IMR-90 (cell line): ENCODE results near the gene DAND5. TPM values are rescaled to one million over a fixed set of nuclear protein-coding genes. Genes with fewer than 3 reads are reported as not detected.

Source experiments
- ATAC-seq: fragments of 200-7000 bp; cut with Tn5 transposase; 2 replicates; pipeline ENCODE4 v1.9.1; 2020; ENCODE audit warnings: low read depth, mild to moderate bottlenecking, moderate library complexity
- BruUV-seq: library from RNA; stranded (reverse); fragments of 400-500 nt; replicated peaks from 2 replicates; lab custom pipeline; 2021; lab: Mats Ljungman, UMichigan
- CTCF ChIA-PET: fragments of 300-600 bp; formaldehyde crosslinking; extraction: SDS; loops from one replicate; lab custom pipeline; 2021; ENCODE audit warnings: antibody characterized with exemption; lab: Yijun Ruan, JAX
- POLR2A ChIA-PET: fragments of 300-600 bp; sonication (Branson Sonifier 250); formaldehyde crosslinking; loops from one replicate; lab custom pipeline; 2022; ENCODE audit warnings: antibody characterized with exemption; ENCODE audit not compliant: unreplicated experiment; lab: Charles Lee
- DNase-seq: peaks from one replicate; pipeline ENCODE4 v3.0.0; 2013
- H2AFZ ChIP-seq: replicated peaks from 2 replicates; pipeline ENCODE3; 2013; ENCODE audit warnings: low read length, mild to moderate bottlenecking; ENCODE audit not compliant: poor library complexity
- H2AK5ac ChIP-seq: 2 replicates; pipeline ENCODE4 v1.6.1; 2013; ENCODE audit warnings: low read depth, low read length, inconsistent platforms
- H2AK9ac ChIP-seq: replicated peaks from 2 replicates; pipeline ENCODE3; 2013; ENCODE audit warnings: mild to moderate bottlenecking, low read depth, low read length, moderate library complexity; ENCODE audit not compliant: poor library complexity
- H2BK120ac ChIP-seq: 2 replicates; pipeline ENCODE4 v1.6.1; 2013; ENCODE audit warnings: low read depth, low read length, inconsistent platforms
- H2BK15ac ChIP-seq: 3 replicates; pipeline ENCODE4 v1.6.1; 2013; ENCODE audit warnings: low read depth, low read length, inconsistent platforms
- H2BK20ac ChIP-seq: 2 replicates; pipeline ENCODE4 v1.6.1; 2013; ENCODE audit warnings: low read depth, mild to moderate bottlenecking, inconsistent platforms, low read length, moderate library complexity
- H2BK5ac ChIP-seq: 2 replicates; pipeline ENCODE4 v1.6.1; 2013; ENCODE audit warnings: mild to moderate bottlenecking, low read depth, low read length, inconsistent platforms; ENCODE audit not compliant: poor library complexity, severe bottlenecking
- H3K14ac ChIP-seq: replicated peaks from 2 replicates; pipeline ENCODE4 v1.6.1; 2013; ENCODE audit warnings: low read depth, low read length, inconsistent platforms
- H3K18ac ChIP-seq: 2 replicates; pipeline ENCODE4 v1.6.1; 2013; ENCODE audit warnings: low read depth, low read length, control low read depth
- H3K23ac ChIP-seq: 2 replicates; pipeline ENCODE4 v1.6.1; 2013; ENCODE audit warnings: low read depth, low read length, inconsistent platforms
- H3K27ac ChIP-seq: 2 replicates; pipeline ENCODE4 v1.5.1; 2013; ENCODE audit warnings: mild to moderate bottlenecking, control low read depth, low read length; ENCODE audit not compliant: insufficient read depth
- H3K27me3 ChIP-seq: 2 replicates; pipeline ENCODE4 v1.6.1; 2013; ENCODE audit warnings: low read length; ENCODE audit not compliant: control insufficient read depth, insufficient read depth
- H3K36me3 ChIP-seq: 2 replicates; pipeline ENCODE4 v1.6.1; 2013; ENCODE audit warnings: low read length, mixed read lengths; ENCODE audit not compliant: control insufficient read depth, insufficient read depth
- H3K4ac ChIP-seq: 2 replicates; pipeline ENCODE4 v1.6.1; 2013; ENCODE audit warnings: low read depth, low read length, inconsistent platforms
- H3K4me1 ChIP-seq: 2 replicates; pipeline ENCODE4 v1.6.1; 2013; ENCODE audit warnings: low read length, mixed read lengths; ENCODE audit not compliant: control insufficient read depth, insufficient read depth
- H3K4me2 ChIP-seq: 2 replicates; pipeline ENCODE4 v1.6.1; 2013; ENCODE audit warnings: low read depth, mild to moderate bottlenecking, control low read depth, low read length, moderate library complexity
- H3K4me3 ChIP-seq: 2 replicates; pipeline ENCODE4 v1.5.1; 2013; ENCODE audit warnings: low read depth, mild to moderate bottlenecking, control low read depth, low read length, moderate library complexity; ENCODE audit not compliant: insufficient read depth
- H3K56ac ChIP-seq: 2 replicates; pipeline ENCODE4 v1.6.1; 2013; ENCODE audit warnings: low read length, inconsistent platforms; ENCODE audit not compliant: insufficient read depth; ENCODE audit errors: extremely low read depth
- H3K79me1 ChIP-seq, 2 experiments: 2 replicates each; pipeline ENCODE4 v1.6.1; 2013; ENCODE audit warnings: low read length in 2 of 2, inconsistent platforms in 1 of 2, low read depth in 1 of 2
- H3K9ac ChIP-seq: 2 replicates; pipeline ENCODE4 v1.6.1; 2013; ENCODE audit warnings: low read depth, low read length, control low read depth
- H3K9me1 ChIP-seq: 2 replicates; pipeline ENCODE4 v1.6.1; 2013; ENCODE audit warnings: low read length, inconsistent platforms; ENCODE audit not compliant: insufficient read depth
- H3K9me3 ChIP-seq: 2 replicates; pipeline ENCODE4 v1.6.1; 2013; ENCODE audit warnings: low read length; ENCODE audit not compliant: control insufficient read depth, insufficient read depth
- H4K20me1 ChIP-seq: 2 replicates; pipeline ENCODE4 v1.6.1; 2013; ENCODE audit warnings: low read length, inconsistent platforms; ENCODE audit not compliant: insufficient read depth
- H4K5ac ChIP-seq: 2 replicates; pipeline ENCODE4 v1.6.1; 2013; ENCODE audit warnings: mild to moderate bottlenecking, low read depth, low read length, control low read depth
- H4K8ac ChIP-seq, 2 experiments: 2 replicates each; pipeline ENCODE4 v1.6.1; 2013; ENCODE audit warnings: low read depth in 2 of 2, low read length in 2 of 2, control low read depth in 1 of 2, inconsistent platforms in 1 of 2
- H4K91ac ChIP-seq: 2 replicates; pipeline ENCODE4 v1.6.1; 2013; ENCODE audit warnings: low read depth, low read length, inconsistent platforms; ENCODE audit not compliant: insufficient read depth
- BHLHE40 ChIP-seq: fragments of 150-350 bp; IDR thresholded peaks from 2 replicates; pipeline ENCODE4 v1.6.1; 2016; ENCODE audit warnings: mild to moderate bottlenecking, low read depth, low read length
- CEBPB ChIP-seq: IDR thresholded peaks from 2 replicates; pipeline ENCODE4 v1.6.1; 2012; ENCODE audit warnings: low read depth, low read length, improper control_type of control experiment
- CHD1 ChIP-seq: IDR thresholded peaks from 2 replicates; pipeline ENCODE4 v1.6.1; 2012; ENCODE audit warnings: low read depth, low read length, improper control_type of control experiment
- FOS ChIP-seq: fragments of 150-350 bp; IDR thresholded peaks from 2 replicates; pipeline ENCODE4 v1.6.1; 2016; ENCODE audit warnings: low read depth, low read length
- MAFK ChIP-seq: IDR thresholded peaks from 2 replicates; pipeline ENCODE4 v1.6.1; 2012; ENCODE audit warnings: low read depth, low read length, improper control_type of control experiment
- MAZ ChIP-seq: IDR thresholded peaks from 2 replicates; pipeline ENCODE4 v1.6.1; 2012; ENCODE audit warnings: low read depth, mild to moderate bottlenecking, low read length, improper control_type of control experiment, moderate library complexity, borderline replicate concordance
- MXI1 ChIP-seq: IDR thresholded peaks from 2 replicates; pipeline ENCODE4 v1.6.1; 2012; ENCODE audit warnings: low read depth, mild to moderate bottlenecking, low read length, moderate library complexity, borderline replicate concordance
- NFE2L2 ChIP-seq: fragments of 150-350 bp; IDR thresholded peaks from 2 replicates; pipeline ENCODE4 v1.6.1; 2016; ENCODE audit warnings: low read depth, mild to moderate bottlenecking, low read length
- POLR2A ChIP-seq: IDR thresholded peaks from 2 replicates; pipeline ENCODE4 v1.6.1; 2012; ENCODE audit warnings: mild to moderate bottlenecking, low read depth, low read length
- RAD21 ChIP-seq: IDR thresholded peaks from 2 replicates; pipeline ENCODE4 v1.6.1; 2012; ENCODE audit warnings: low read length, improper control_type of control experiment
- RCOR1 ChIP-seq: IDR thresholded peaks from 2 replicates; pipeline ENCODE4 v1.6.1; 2012; ENCODE audit warnings: mild to moderate bottlenecking, low read length, improper control_type of control experiment; ENCODE audit not compliant: insufficient replicate concordance
- RFX5 ChIP-seq: IDR thresholded peaks from 2 replicates; pipeline ENCODE4 v1.8.0; 2012; ENCODE audit warnings: low read depth, mild to moderate bottlenecking, low read length, moderate library complexity
- SMC3 ChIP-seq: fragments of 150-350 bp; IDR thresholded peaks from 2 replicates; pipeline ENCODE4 v1.6.1; 2016; ENCODE audit warnings: low read depth, mild to moderate bottlenecking, antibody characterized with exemption, low read length, moderate library complexity
- WGBS, 2 experiments: methylation state at CpG; one replicate each; pipeline versions ENCODE4 v1.1.5 to v1.1.7; 2013; ENCODE audit warnings: missing lambda C conversion rate in 2 of 2; ENCODE audit not compliant: insufficient read length in 1 of 2; ENCODE audit errors: extremely low coverage in 2 of 2; 5-methylcytosine and 5-hydroxymethylcytosine counted together
- dilution Hi-C: fragments of 300-500 bp; cut with HindIII; formaldehyde crosslinking; loops from one replicate; pipeline ENCODE4 v1.14.3; 2018; ENCODE audit warnings: low sequenced_read_pairs; ENCODE audit not compliant: unreplicated experiment
- in situ Hi-C: fragments of 300-500 bp; cut with MboI; formaldehyde crosslinking; loops from 3 replicates; pipeline ENCODE4 v1.14.3; 2019; ENCODE audit warnings: low sequenced_read_pairs, inconsistent platforms, mixed read lengths
- intact Hi-C: fragments of 100-400 bp; cut with micrococcal nuclease; formaldehyde crosslinking; loops from 2 replicates; pipeline ENCODE4 v1.10.0; 2022
- polyA plus RNA-seq, 3 experiments: library from polyadenylated mRNA; depleted of rRNA; stranded (reverse); fragments of >200 nt; gene quantifications; 2 replicates each; pipeline ENCODE4 v1.2.3, GENCODE V29; 2012; ENCODE audit warnings: low replicate concordance in 1 of 3
- total RNA-seq: library from RNA; depleted of rRNA; stranded (reverse); fragments of >200 nt; gene quantifications from 2 replicates; pipeline ENCODE4 v1.2.3, GENCODE V29; 2012
- TF ChIP-seq, protein P1 (sequence below): conservative IDR thresholded peaks from 2 replicates; pipeline ENCODE4 v1.5.1; 2012; ENCODE audit warnings: mild to moderate bottlenecking, low read depth, low read length, improper control_type of control experiment
- TF ChIP-seq, protein P2 (sequence below): fragments of 150-350 bp; IDR thresholded peaks from 2 replicates; pipeline ENCODE4 v1.6.1; 2016; ENCODE audit warnings: low read depth, mild to moderate bottlenecking, low read length, moderate library complexity, borderline replicate concordance
- TF ChIP-seq, protein P3 (sequence below): fragments of 150-350 bp; IDR thresholded peaks from 2 replicates; pipeline ENCODE4 v1.6.1; 2017; ENCODE audit warnings: mild to moderate bottlenecking, antibody characterized with exemption, low read length, low read depth

Gene DAND5
- total and polyA plus RNA-seq, 2 of the 4 experiments (the other 2 are of a cell fraction): 0.03 TPM; not detected in 1

DNA sequence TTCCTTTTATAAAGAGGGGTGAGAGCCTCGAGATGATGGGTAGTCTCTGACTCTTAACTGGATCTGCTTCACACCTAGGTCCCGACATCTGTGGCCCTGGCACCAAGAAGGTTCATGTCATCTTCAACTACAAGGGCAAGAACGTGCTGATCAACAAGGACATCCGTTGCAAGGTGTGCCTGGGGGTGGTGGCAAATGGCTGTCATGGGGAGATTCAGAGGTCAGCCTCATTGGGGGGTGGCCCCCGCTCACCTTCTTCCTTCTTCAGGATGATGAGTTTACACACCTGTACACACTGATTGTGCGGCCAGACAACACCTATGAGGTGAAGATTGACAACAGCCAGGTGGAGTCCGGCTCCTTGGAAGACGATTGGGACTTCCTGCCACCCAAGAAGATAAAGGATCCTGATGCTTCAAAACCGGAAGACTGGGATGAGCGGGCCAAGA is 29.4 kb upstream of the DAND5 start:
- intact Hi-C loops (no loop called here), in situ Hi-C loops (no loop called here), dilution Hi-C loops (no loop called here)
- Histone ChIP-seq H3K4me1 (peaks cover 15% of the 10 kb centered on the region), H3K4ac (peak overlapping the region; percentile 44; the same call in 1 of the 2 replicates), H3K56ac (no peak overlapping the region; the same call in 1 of the 2 replicates), H4K20me1 (peaks cover 64% of the 10 kb centered on the region), H3K27ac (peak overlapping the region; percentile 43), H2AK5ac (peak overlapping the region; percentile 94), H2BK15ac (no peak overlapping the region), H3K23ac (peak overlapping the region; percentile 89), H3K9ac (peak overlapping the region; percentile 67; the same call in 1 of the 2 replicates), H3K14ac (peak overlapping the region; percentile 84), H2BK5ac (no peak overlapping the region), H4K8ac (no peak overlapping the region), H3K79me1 (peaks cover 5 to 55% of the 10 kb centered on the region in 2 experiments; a peak in 3 of 4 replicates), H3K36me3 (peaks cover 48% of the 10 kb centered on the region), H2BK20ac (no peak overlapping the region), H3K4me2 (peak overlapping the region; percentile 85), H3K9me1 (peaks cover 15% of the 10 kb centered on the region), H3K27me3 (no peaks in the 10 kb centered on the region), H2AFZ (peak overlapping the region; percentile 66), H4K91ac (no peak overlapping the region), H3K18ac (no peak overlapping the region), H3K9me3 (no peaks in the 10 kb centered on the region), H3K4me3 (peak overlapping the region; percentile 80), H2AK9ac (peak overlapping the region; percentile 81), H2BK120ac (no peak overlapping the region), H4K5ac (no peak overlapping the region)
- no peak for DNase-seq
- ATAC-seq: no peak
- ChIA-PET CTCF (no interaction called here), POLR2A (no interaction called here)
- WGBS, 2 experiments: 80% methylated on average over 1 of the region's 10 CpGs; no CpG with 5 or more reads in 1 of the 2 experiments
- TF ChIP-seq, protein P1, sequence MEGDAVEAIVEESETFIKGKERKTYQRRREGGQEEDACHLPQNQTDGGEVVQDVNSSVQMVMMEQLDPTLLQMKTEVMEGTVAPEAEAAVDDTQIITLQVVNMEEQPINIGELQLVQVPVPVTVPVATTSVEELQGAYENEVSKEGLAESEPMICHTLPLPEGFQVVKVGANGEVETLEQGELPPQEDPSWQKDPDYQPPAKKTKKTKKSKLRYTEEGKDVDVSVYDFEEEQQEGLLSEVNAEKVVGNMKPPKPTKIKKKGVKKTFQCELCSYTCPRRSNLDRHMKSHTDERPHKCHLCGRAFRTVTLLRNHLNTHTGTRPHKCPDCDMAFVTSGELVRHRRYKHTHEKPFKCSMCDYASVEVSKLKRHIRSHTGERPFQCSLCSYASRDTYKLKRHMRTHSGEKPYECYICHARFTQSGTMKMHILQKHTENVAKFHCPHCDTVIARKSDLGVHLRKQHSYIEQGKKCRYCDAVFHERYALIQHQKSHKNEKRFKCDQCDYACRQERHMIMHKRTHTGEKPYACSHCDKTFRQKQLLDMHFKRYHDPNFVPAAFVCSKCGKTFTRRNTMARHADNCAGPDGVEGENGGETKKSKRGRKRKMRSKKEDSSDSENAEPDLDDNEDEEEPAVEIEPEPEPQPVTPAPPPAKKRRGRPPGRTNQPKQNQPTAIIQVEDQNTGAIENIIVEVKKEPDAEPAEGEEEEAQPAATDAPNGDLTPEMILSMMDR: no peak
- TF ChIP-seq MAFK (no peak), FOS (no peak), BHLHE40 (no peak), RCOR1 (no peak), RAD21 (no peak), CHD1 (no peak), NFE2L2 (no peak), SMC3 (no peak), MXI1 (no peak), RFX5 (no peak), CEBPB (no peak), POLR2A (no peak), MAZ (no peak)
- TF ChIP-seq, protein P2, sequence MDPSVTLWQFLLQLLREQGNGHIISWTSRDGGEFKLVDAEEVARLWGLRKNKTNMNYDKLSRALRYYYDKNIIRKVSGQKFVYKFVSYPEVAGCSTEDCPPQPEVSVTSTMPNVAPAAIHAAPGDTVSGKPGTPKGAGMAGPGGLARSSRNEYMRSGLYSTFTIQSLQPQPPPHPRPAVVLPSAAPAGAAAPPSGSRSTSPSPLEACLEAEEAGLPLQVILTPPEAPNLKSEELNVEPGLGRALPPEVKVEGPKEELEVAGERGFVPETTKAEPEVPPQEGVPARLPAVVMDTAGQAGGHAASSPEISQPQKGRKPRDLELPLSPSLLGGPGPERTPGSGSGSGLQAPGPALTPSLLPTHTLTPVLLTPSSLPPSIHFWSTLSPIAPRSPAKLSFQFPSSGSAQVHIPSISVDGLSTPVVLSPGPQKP: no peak
- TF ChIP-seq, protein P3, sequence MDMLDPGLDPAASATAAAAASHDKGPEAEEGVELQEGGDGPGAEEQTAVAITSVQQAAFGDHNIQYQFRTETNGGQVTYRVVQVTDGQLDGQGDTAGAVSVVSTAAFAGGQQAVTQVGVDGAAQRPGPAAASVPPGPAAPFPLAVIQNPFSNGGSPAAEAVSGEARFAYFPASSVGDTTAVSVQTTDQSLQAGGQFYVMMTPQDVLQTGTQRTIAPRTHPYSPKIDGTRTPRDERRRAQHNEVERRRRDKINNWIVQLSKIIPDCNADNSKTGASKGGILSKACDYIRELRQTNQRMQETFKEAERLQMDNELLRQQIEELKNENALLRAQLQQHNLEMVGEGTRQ: no peak
- BruUV-seq: no TSS peak
